Astrocyte of the spinal cord (primary cell): ENCODE data around the gene NUP98.

ENCODE experiments used
- DNase-seq: peaks from one replicate; pipeline ENCODE4 v3.0.0; 2011; ENCODE audit warnings: low read depth, low spot score
- H3K4me3 ChIP-seq: 2 replicates; pipeline ENCODE4 v1.5.1; 2011; ENCODE audit warnings: low read depth, mild to moderate bottlenecking, low read length, moderate library complexity
- CTCF ChIP-seq: IDR thresholded peaks from 2 replicates; pipeline ENCODE4 v1.5.1; 2012; ENCODE audit warnings: low read depth, mild to moderate bottlenecking, low read length, inconsistent platforms
- in situ Hi-C: cut with HindIII; loops from 2 replicates; pipeline ENCODE4 v1.10.0; 2017; ENCODE audit warnings: low sequenced_read_pairs

Gene NUP98

DNA sequence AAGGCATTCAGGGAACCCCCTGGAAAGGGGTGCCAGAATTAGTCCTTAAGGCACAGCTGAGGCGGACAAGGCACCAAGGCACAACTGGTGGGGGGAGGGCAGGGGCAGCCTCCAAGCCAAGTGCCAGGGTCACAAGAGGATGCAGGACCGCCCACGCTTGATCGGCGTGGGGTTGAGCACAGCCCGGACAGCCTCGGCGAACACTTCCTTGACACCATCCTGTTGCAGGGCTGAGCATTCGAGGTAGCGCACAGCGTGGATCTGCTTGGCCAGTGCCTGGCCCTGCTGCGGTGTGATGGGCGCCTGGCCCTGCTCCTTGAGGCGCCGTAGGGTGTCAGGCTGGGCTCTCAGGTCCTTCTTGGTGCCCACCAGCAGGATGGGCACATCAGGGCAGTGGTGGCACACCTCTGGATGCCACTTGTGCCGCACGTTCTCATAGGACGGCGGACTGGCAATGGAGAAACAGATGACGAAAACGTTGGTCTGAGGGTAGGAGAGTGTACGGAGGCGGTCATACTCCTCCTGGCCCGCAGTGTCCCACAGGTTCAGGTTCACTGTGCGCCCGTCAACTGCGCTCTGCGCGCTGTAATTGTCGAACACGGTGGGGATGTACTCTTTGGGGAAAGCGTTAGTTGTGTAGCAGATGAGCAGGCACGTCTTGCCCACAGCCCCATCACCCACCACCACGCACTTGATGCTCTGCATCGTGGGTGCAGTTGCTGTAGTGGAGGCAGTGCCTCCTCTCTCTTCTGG, 30.3 kb upstream of the NUP98 start:
- DNase-seq, result no peak
- in situ Hi-C loops, result no loop called here
- TF ChIP-seq CTCF, result no peak
- no peak overlapping the region for H3K4me3 ChIP-seq

GRCh38 chr11:3826721-3827120, 29.4 kb upstream of the NUP98 start:
- H3K4me3 ChIP-seq, result no peak overlapping the region
- no peak for DNase-seq
- no peak for TF ChIP-seq CTCF
- in situ Hi-C loops, result no loop called here

DNA sequence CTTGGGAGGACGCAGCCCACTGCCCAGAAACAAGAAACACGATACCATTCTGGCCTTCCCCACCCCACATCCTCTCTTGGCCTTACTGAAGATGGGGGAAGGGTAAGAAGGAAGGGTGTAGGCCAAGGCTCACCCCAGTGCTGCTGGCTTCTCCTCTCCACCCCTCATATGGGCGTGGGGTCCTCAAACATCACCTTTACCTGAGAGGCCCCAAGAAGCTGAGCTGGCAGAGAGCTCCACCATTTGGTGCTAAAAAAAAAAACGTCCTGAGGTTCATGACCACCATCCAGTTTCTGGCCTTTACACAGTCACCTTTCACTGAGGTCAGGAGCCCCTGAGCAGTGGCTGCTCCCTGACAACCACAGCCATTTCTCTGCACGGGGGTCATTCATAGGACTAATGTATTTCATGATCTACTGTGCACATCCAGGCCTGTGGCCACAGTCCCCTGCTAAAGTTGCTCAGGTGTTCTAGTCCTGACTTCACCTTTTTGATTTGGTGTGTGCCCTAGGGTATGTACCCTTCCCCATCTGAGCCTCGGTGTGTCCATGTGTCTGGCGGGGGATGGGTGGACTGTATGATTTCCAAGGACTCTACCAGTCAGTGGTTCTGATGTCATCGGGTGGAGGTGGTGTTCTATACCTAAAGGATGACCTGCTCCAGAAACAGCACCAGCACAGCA, 28.3 kb upstream of the NUP98 start:
- in situ Hi-C loops, result no loop called here
- no peak for TF ChIP-seq CTCF
- H3K4me3 ChIP-seq, result no peak overlapping the region
- DNase-seq, result no peak

- no peak overlapping the region for H3K4me3 ChIP-seq
- in situ Hi-C loops, result no loop called here
- peak; percentile 67 for TF ChIP-seq CTCF
- DNase-seq, result no peak
Measured at GRCh38 chr11:3824714-3825472, 27.5 kb upstream of the NUP98 start.

DNA sequence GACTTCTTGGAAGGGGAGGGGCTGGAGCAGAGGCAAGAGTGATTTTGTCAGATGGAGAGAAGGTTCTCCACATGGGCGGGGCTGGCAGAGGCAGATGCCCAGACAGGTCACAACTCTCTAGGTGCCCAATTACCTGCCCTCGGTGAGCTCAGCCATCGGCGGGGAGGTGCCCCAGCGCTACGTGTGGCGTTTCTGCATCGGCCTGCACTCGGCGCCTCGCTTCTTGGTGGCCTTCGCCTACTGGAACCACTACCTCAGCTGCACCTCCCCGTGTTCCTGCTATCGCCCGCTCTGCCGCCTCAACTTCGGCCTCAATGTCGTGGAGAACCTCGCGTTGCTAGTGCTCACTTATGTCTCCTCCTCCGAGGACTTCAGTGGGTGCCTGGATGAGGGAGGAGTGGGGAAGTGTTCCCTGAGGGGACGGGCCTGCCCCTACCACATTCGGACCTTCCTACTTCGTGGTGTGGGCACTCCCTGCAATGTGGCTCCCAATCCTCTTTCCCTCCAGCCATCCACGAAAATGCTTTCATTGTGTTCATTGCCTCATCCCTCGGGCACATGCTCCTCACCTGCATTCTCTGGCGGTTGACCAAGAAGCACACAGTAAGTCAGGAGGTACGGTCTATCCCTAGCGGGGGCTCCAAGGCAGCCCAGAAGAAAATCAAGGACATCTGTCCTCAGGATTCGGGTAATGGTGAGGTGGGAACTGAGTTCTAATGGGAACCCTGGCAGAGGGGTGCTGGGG, 26.6 kb upstream of the NUP98 start:
- no peak for DNase-seq
- no peak overlapping the region for H3K4me3 ChIP-seq
- TF ChIP-seq CTCF, result no peak
- in situ Hi-C loops, result no loop called here

- in situ Hi-C loops, result no loop called here
- no peak for TF ChIP-seq CTCF
- DNase-seq, result peak; percentile 76
- H3K4me3 ChIP-seq, result no peak overlapping the region
Measured at GRCh38 chr11:3823303-3823702, 25.9 kb upstream of the NUP98 start.
